Neuronal stem cell (in vitro differentiated cells): ENCODE data around the gene NTNG1.

Experiments used
- DNase-seq: peaks from one replicate; pipeline ENCODE4 v3.0.0-alpha.2; 2013; ENCODE audit warnings: low spot score
- H2AFZ ChIP-seq: one replicate; pipeline ENCODE4 v1.6.1; 2013; ENCODE audit warnings: mild to moderate bottlenecking, low read length, inconsistent platforms
- H2AK5ac ChIP-seq: 2 replicates; pipeline ENCODE4 v1.6.1; 2013; ENCODE audit warnings: low read depth, mild to moderate bottlenecking, inconsistent platforms, low read length, moderate library complexity, mixed read lengths
- H2BK120ac ChIP-seq: 2 replicates; pipeline ENCODE4 v1.6.1; 2013; ENCODE audit warnings: low read depth, mild to moderate bottlenecking, inconsistent platforms, low read length, moderate library complexity, mixed read lengths
- H2BK12ac ChIP-seq: one replicate; pipeline ENCODE4 v1.6.1; 2013; ENCODE audit warnings: low read length, inconsistent platforms
- H2BK15ac ChIP-seq: 2 replicates; pipeline ENCODE4 v1.6.1; 2013; ENCODE audit warnings: mild to moderate bottlenecking, low read length, inconsistent platforms, mixed read lengths
- H2BK5ac ChIP-seq: one replicate; pipeline ENCODE4 v1.6.1; 2013; ENCODE audit warnings: inconsistent platforms, mild to moderate bottlenecking, low read length, moderate library complexity
- H3K14ac ChIP-seq: one replicate; pipeline ENCODE4 v1.6.1; 2013; ENCODE audit warnings: low read length, inconsistent platforms
- H3K18ac ChIP-seq: 2 replicates; pipeline ENCODE4 v1.6.1; 2013; ENCODE audit warnings: low read length, inconsistent platforms
- H3K23ac ChIP-seq: 2 replicates; pipeline ENCODE4 v1.6.1; 2013; ENCODE audit warnings: low read depth, mild to moderate bottlenecking, mixed read lengths, low read length, inconsistent platforms; ENCODE audit not compliant: poor library complexity
- H3K27ac ChIP-seq: replicated peaks from 3 replicates; pipeline ENCODE4 v1.5.1; 2013; ENCODE audit warnings: low read length, inconsistent platforms
- H3K27me3 ChIP-seq, 3 experiments: 2 replicates each; pipeline ENCODE4 v1.6.1; 2013; ENCODE audit warnings: low read length in 3 of 3, mild to moderate bottlenecking in 2 of 3, inconsistent platforms in 1 of 3, low read depth in 1 of 3, mixed read lengths in 1 of 3, moderate library complexity in 1 of 3; ENCODE audit not compliant: control insufficient read depth in 3 of 3, insufficient read depth in 3 of 3
- H3K36me3 ChIP-seq, 2 donors: replicated peaks in 1 of 2; 2 replicates each; pipeline ENCODE4 v1.6.1; 2013; ENCODE audit warnings: low read length in 2 of 2; ENCODE audit not compliant: control insufficient read depth in 2 of 2, insufficient read depth in 2 of 2
- H3K4ac ChIP-seq: 2 replicates; pipeline ENCODE4 v1.6.1; 2013; ENCODE audit warnings: inconsistent platforms, mild to moderate bottlenecking, low read length, moderate library complexity
- H3K4me1 ChIP-seq, 2 donors: 1 replicate in 1 of 2; 2 replicates in 1 of 2; pipeline ENCODE4 v1.6.1; 2013; ENCODE audit warnings: low read length in 2 of 2, low read depth in 1 of 2; ENCODE audit not compliant: control insufficient read depth in 2 of 2, insufficient read depth in 1 of 2
- H3K4me2 ChIP-seq: one replicate; pipeline ENCODE4 v1.6.1; 2013; ENCODE audit warnings: mild to moderate bottlenecking, low read length, inconsistent platforms; ENCODE audit not compliant: insufficient read depth, poor library complexity, severe bottlenecking
- H3K4me3 ChIP-seq, 2 donors: 2 replicates each; pipeline ENCODE4 v1.5.1; 2013; ENCODE audit warnings: low read length in 2 of 2, mild to moderate bottlenecking in 2 of 2, inconsistent platforms in 1 of 2, moderate library complexity in 1 of 2
- H3K79me1 ChIP-seq: one replicate; pipeline ENCODE4 v1.6.1; 2013; ENCODE audit warnings: low read depth, mild to moderate bottlenecking, inconsistent platforms, low read length, moderate library complexity
- H3K9ac ChIP-seq: one replicate; pipeline ENCODE4 v1.6.1; 2013; ENCODE audit warnings: mild to moderate bottlenecking, low read depth, low read length, inconsistent platforms; ENCODE audit not compliant: poor library complexity
- H3K9me3 ChIP-seq, 2 donors: replicated peaks in 1 of 2; 2 replicates each; pipeline versions ENCODE3 to v1.6.1; 2013; ENCODE audit warnings: low read length in 2 of 2, mild to moderate bottlenecking in 2 of 2, inconsistent platforms in 1 of 2, low read depth in 1 of 2, mixed read lengths in 1 of 2, moderate library complexity in 1 of 2; ENCODE audit not compliant: control insufficient read depth in 2 of 2, insufficient read depth in 1 of 2
- H4K8ac ChIP-seq: one replicate; pipeline ENCODE4 v1.6.1; 2013; ENCODE audit warnings: low read depth, mild to moderate bottlenecking, inconsistent platforms, low read length, moderate library complexity
- H4K91ac ChIP-seq: one replicate; pipeline ENCODE4 v1.6.1; 2013; ENCODE audit warnings: low read length, low read depth, mild to moderate bottlenecking, inconsistent platforms; ENCODE audit not compliant: poor library complexity
- WGBS, 2 donors: extraction: QIAGEN DNeasy Blood & Tissue Kit; methylation state at CpG; one replicate each; pipeline ENCODE4 v1.1.7; 2013; ENCODE audit warnings: missing lambda C conversion rate in 2 of 2, mixed read lengths in 1 of 2; ENCODE audit not compliant: insufficient read length in 2 of 2, insufficient replicate concordance in 1 of 2; ENCODE audit errors: extremely low coverage in 2 of 2; 5-methylcytosine and 5-hydroxymethylcytosine counted together

Gene NTNG1

GRCh38 chr1:107220036-107220435 is 79.2 kb downstream of the NTNG1 start:
- Histone ChIP-seq H3K79me1 (no peaks in the 10 kb centered on the region), H2BK15ac (no peak overlapping the region), H3K27ac (no peak overlapping the region), H2AK5ac (no peak overlapping the region), H3K36me3 (no peaks in the 10 kb centered on the region), H2BK5ac (no peak overlapping the region), H3K4me3 (no peak overlapping the region), H2AFZ (no peak overlapping the region), H3K4ac (no peak overlapping the region), H3K27me3 (no peaks in the 10 kb centered on the region), H3K18ac (no peak overlapping the region), H3K4me1 (no peaks in the 10 kb centered on the region), H2BK12ac (no peak overlapping the region), H3K9ac (no peak overlapping the region), H2BK120ac (no peak overlapping the region), H3K9me3 (no peaks in the 10 kb centered on the region), H4K8ac (no peak overlapping the region), H3K23ac (no peak overlapping the region), H3K4me2 (no peak overlapping the region), H3K14ac (no peak overlapping the region), H4K91ac (no peak overlapping the region)
- no CpG with 5 or more reads among the region's 1 CpG for WGBS, 2 donors
- DNase-seq: no peak

- no CpG with 5 or more reads among the region's 1 CpG for WGBS, 2 donors
- Histone ChIP-seq H3K27ac (no peak overlapping the region), H3K27me3 (no peaks in the 10 kb centered on the region), H2BK15ac (no peak overlapping the region), H2BK120ac (no peak overlapping the region), H2BK12ac (no peak overlapping the region), H3K36me3 (no peaks in the 10 kb centered on the region), H3K4me1 (no peaks in the 10 kb centered on the region), H3K9me3 (no peaks in the 10 kb centered on the region), H3K23ac (no peak overlapping the region), H3K4me3 (no peak overlapping the region), H2AFZ (no peak overlapping the region), H3K9ac (no peak overlapping the region), H2AK5ac (no peak overlapping the region), H3K79me1 (no peaks in the 10 kb centered on the region), H3K14ac (no peak overlapping the region), H4K91ac (no peak overlapping the region), H4K8ac (no peak overlapping the region), H3K18ac (no peak overlapping the region), H3K4me2 (no peak overlapping the region), H3K4ac (no peak overlapping the region), H2BK5ac (no peak overlapping the region)
- no peak for DNase-seq
These were observed 84.9 kb downstream of the NTNG1 start for GRCh38 chr1:107225706-107226105.

- H3K27me3 ChIP-seq: no peaks in the 10 kb centered on the region
- no peaks in the 10 kb centered on the region for H3K4me1 ChIP-seq
- H3K14ac ChIP-seq: no peak overlapping the region
- H3K36me3 ChIP-seq: no peaks in the 10 kb centered on the region
- H2BK15ac ChIP-seq: no peak overlapping the region
- H2AFZ ChIP-seq: no peak overlapping the region
- no peak overlapping the region for H4K8ac ChIP-seq
- H2BK5ac ChIP-seq: no peak overlapping the region
- H3K4me2 ChIP-seq: no peak overlapping the region
- H2BK12ac ChIP-seq: no peak overlapping the region
- no peak overlapping the region for H3K18ac ChIP-seq
- H2BK120ac ChIP-seq: no peak overlapping the region
- H4K91ac ChIP-seq: no peak overlapping the region
- H3K4ac ChIP-seq: no peak overlapping the region
- WGBS, 2 donors: no CpG with 5 or more reads among the region's 4 CpGs
- H2AK5ac ChIP-seq: no peak overlapping the region
- no peak overlapping the region for H3K4me3 ChIP-seq
- no peak overlapping the region for H3K23ac ChIP-seq
- H3K79me1 ChIP-seq: no peaks in the 10 kb centered on the region
- no peak overlapping the region for H3K27ac ChIP-seq
- H3K9me3 ChIP-seq: no peaks in the 10 kb centered on the region
- no peak for DNase-seq
- H3K9ac ChIP-seq: no peak overlapping the region
These were observed 88.0 kb downstream of the NTNG1 start for GRCh38 chr1:107228704-107229371.

- no peak overlapping the region for H3K23ac ChIP-seq
- no peak overlapping the region for H2BK120ac ChIP-seq
- H2AK5ac ChIP-seq: no peak overlapping the region
- no peaks in the 10 kb centered on the region for H3K27me3 ChIP-seq
- DNase-seq: no peak
- H3K4me3 ChIP-seq: no peak overlapping the region
- no peaks in the 10 kb centered on the region for H3K9me3 ChIP-seq
- H3K36me3 ChIP-seq: no peaks in the 10 kb centered on the region
- H4K91ac ChIP-seq: no peak overlapping the region
- no peak overlapping the region for H3K18ac ChIP-seq
- no peak overlapping the region for H2BK12ac ChIP-seq
- no peak overlapping the region for H3K9ac ChIP-seq
- H3K79me1 ChIP-seq: no peaks in the 10 kb centered on the region
- H2AFZ ChIP-seq: no peak overlapping the region
- no peak overlapping the region for H3K4me2 ChIP-seq
- no peaks in the 10 kb centered on the region for H3K4me1 ChIP-seq
- no peak overlapping the region for H3K27ac ChIP-seq
- no peak overlapping the region for H2BK15ac ChIP-seq
- WGBS, 2 donors: no CpG with 5 or more reads among the region's 2 CpGs
- H2BK5ac ChIP-seq: no peak overlapping the region
- H3K14ac ChIP-seq: no peak overlapping the region
- H4K8ac ChIP-seq: no peak overlapping the region
- no peak overlapping the region for H3K4ac ChIP-seq
These were observed 88.9 kb downstream of the NTNG1 start for GRCh38 chr1:107229711-107230110.
